ENCODE measurements around the gene TTLL9. TPM values are rescaled to one million over a fixed set of nuclear protein-coding genes. Genes with fewer than 3 reads are reported as not detected.
A peak's percentile ranks its signal among the peaks of the same experiment; 100 is the strongest.

The TTLL9 gene
- total and polyA plus RNA-seq, 10 of the 15 experiments (the other 5 are each of a cell fraction or from before 2014, with no cell fraction given): 0.03 to 0.77 (median 0.11) TPM; not detected in 2

- Histone ChIP-seq H3K27ac (ENCODE audit: control insufficient read depth, insufficient read depth) (no peak overlapping the region), H3K9me3 (replicated peaks; ENCODE audit: control insufficient read depth, insufficient read depth, low read length) (no peaks in the 10 kb centered on the region), H3K4me3 (peak overlapping the region; percentile 53), H3K27me3 (replicated peaks in 1 of 2; ENCODE audit: control insufficient read depth in 2 of 2, insufficient read depth in 2 of 2, low read length in 1 of 2) (peaks cover 0 to 9% of the 10 kb centered on the region in 2 experiments; a peak in 1 of 4 replicates), H3K36me3 (ENCODE audit: control insufficient read depth in 2 of 2, insufficient read depth in 2 of 2, low read length in 1 of 2) (no peaks in the 10 kb centered on the region), H3K4me1 (ENCODE audit: control insufficient read depth, insufficient read depth, low read length) (peaks cover 10% of the 10 kb centered on the region), H3K4me2 (ENCODE audit: control insufficient read depth, insufficient read depth) (peak overlapping the region; percentile 81), H3K79me2 (ENCODE audit: control insufficient read depth, insufficient read depth, low read length) (no peaks in the 10 kb centered on the region), H4K20me1 (ENCODE audit: control insufficient read depth, insufficient read depth) (no peaks in the 10 kb centered on the region), H2AFZ (ENCODE audit: control insufficient read depth, low read depth, low read length) (peak overlapping the region; percentile 77), H3K9ac (ENCODE audit: control insufficient read depth, insufficient read depth, low read length) (no peak overlapping the region)
- TF ChIP-seq E2F4 (IDR thresholded peaks at IDR 0.05; ENCODE audit: low read depth, low read length): no peak
- TF ChIP-seq ETV6 (conservative IDR thresholded peaks at IDR 0.05 in 1 of 2, IDR thresholded peaks at IDR 0.05 in 1 of 2; ENCODE audit: borderline replicate concordance in 1 of 2, low read depth in 1 of 2): no peak
- TF ChIP-seq TCF7 (IDR thresholded peaks at IDR 0.05; ENCODE audit: borderline replicate concordance): no peak
- TF ChIP-seq ATF2 (IDR thresholded peaks at IDR 0.05; ENCODE audit: low read length): no peak
- no peak for TF ChIP-seq ZNF384 (IDR thresholded peaks at IDR 0.05; ENCODE audit: borderline replicate concordance, low read depth, low read length)
- peak; percentile 69; the same call in 1 of the 2 replicates for TF ChIP-seq GATAD2B (conservative IDR thresholded peaks at IDR 0.05; ENCODE audit: low read depth)
- FAIRE-seq: no peak
- in situ Hi-C loops (cut with MboI) (no loop called here), intact Hi-C loops (cut with micrococcal nuclease; ENCODE audit: unreplicated experiment) (no loop called here)
- ChIA-PET SMC1A (ENCODE audit: uncharacterized antibody, unreplicated experiment) (interaction anchor here (1.0 to 3.0 kb wide), 2 partner anchors 86 to 91 kb away, joined by 4 to 27 read pairs; partner anchors contain the start of gene PDRG1), CTCF (interaction anchor here (1.7 to 13.1 kb wide), 2 partner anchors 91 to 174 kb away, joined by 5 to 307 read pairs; partner anchors contain the start of gene PDRG1), POLR2A (interaction anchor here (0.6 kb wide), 1 partner anchor 363 kb away, joined by 3 read pairs; no protein-coding TSS in a partner anchor), RAD21 (ENCODE audit: unreplicated experiment) (interaction anchor here (1.0 to 2.4 kb wide), 5 partner anchors 8 to 91 kb away, joined by 3 to 14 read pairs (median 5); partner anchors contain the start of gene PDRG1)
- BruUV-seq (replicated peaks): no TSS peak
- no peak for DNase-seq (ENCODE audit: low read depth, low spot score)
- WGBS (ENCODE audit: insufficient coverage, insufficient replicate concordance, low lambda C conversion rate, missing lambda C conversion rate): 5% methylated on average over 15 of the region's 20 CpGs
- peak; percentile 58 for ATAC-seq
Observed at GRCh38 chr20:31861135-31861384, 9.4 kb upstream of the TTLL9 start.
